ENCODE results near the gene GTF2H4. TPM values are rescaled to one million over a fixed set of nuclear protein-coding genes. Genes with fewer than 3 reads are reported as not detected.
A peak's percentile ranks its signal among the peaks of the same experiment; 100 is the strongest.

The GTF2H4 gene
- total and polyA plus RNA-seq, 10 of the 15 experiments (the other 5 are each of a cell fraction or from before 2014, with no cell fraction given) = 1.1 to 43.8 (median 18.9) TPM

DNA sequence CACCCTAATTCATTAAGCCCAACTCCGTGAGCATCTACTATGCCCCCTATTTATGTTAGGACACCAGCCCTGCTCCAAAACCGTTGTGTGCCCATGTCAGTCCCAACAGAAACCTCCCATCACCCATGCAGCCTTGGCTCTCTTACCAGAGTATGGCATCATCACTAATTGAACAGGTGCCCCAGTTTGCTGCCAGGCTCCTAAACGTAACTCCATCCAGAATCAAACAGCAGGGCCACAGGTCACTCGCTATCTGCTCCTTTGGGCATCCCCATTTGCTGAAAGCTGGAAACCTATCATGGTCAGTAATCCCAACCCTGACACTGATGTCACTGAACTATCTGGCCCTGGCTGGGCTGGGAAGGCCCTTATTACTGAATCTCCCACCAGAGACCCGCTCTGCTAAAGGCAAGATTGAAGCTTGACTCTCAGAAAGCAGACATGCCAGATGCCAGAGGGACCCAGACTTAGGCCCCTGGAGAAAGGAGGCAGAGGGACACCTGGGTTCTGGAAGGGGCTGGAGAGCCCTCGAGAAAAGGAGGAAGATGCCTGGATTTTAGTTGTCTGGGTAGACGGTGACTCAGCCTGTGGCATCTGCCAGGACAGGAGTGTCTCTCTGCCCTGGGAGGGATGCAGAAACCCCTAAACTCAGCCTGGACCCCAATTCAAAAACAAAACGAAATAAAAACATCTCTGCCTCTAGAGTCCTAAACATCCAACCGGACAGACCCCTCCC, 46.8 kb downstream of the GTF2H4 start:
- 55% methylated on average over 8 of the region's 9 CpGs for WGBS (ENCODE audit: insufficient coverage, insufficient replicate concordance, low lambda C conversion rate, missing lambda C conversion rate)
- H3K27ac ChIP-seq (ENCODE audit: control insufficient read depth, insufficient read depth) = no peak overlapping the region
- BruUV-seq (replicated peaks) = TSS peak; percentile 77
- ATAC-seq (no peak; the same call in 2 of the 3 replicates), DNase-seq (ENCODE audit: low read depth, low spot score) (no peak), FAIRE-seq (no peak)
- SMC1A ChIA-PET (ENCODE audit: uncharacterized antibody, unreplicated experiment) = interaction anchor here (1.4 kb wide), 1 partner anchor 39 kb away, joined by 6 read pairs; no protein-coding TSS in a partner anchor
- H3K4me2 ChIP-seq (ENCODE audit: control insufficient read depth, insufficient read depth) = peak overlapping the region; percentile 91
- H3K9ac ChIP-seq (ENCODE audit: control insufficient read depth, insufficient read depth, low read length) = peak overlapping the region; percentile 68
- intact Hi-C loops (cut with micrococcal nuclease; ENCODE audit: unreplicated experiment) (no loop called here), in situ Hi-C loops (cut with MboI) (no loop called here)
- peaks cover 2% of the 10 kb centered on the region; the same call in 2 of the 3 replicates for H3K9me3 ChIP-seq (replicated peaks; ENCODE audit: control insufficient read depth, insufficient read depth, low read length)
- H3K27me3 ChIP-seq (replicated peaks in 1 of 2; ENCODE audit: control insufficient read depth in 2 of 2, insufficient read depth in 2 of 2, low read length in 1 of 2) = no peaks in the 10 kb centered on the region; a peak in 1 of 4 replicates
- no peaks in the 10 kb centered on the region for H4K20me1 ChIP-seq (ENCODE audit: control insufficient read depth, insufficient read depth)
- H3K4me1 ChIP-seq (ENCODE audit: control insufficient read depth, insufficient read depth, low read length) = peaks cover 21% of the 10 kb centered on the region
- H3K36me3 ChIP-seq (ENCODE audit: control insufficient read depth in 2 of 2, insufficient read depth in 2 of 2, low read length in 1 of 2) = no peaks in the 10 kb centered on the region
- POLR2A ChIA-PET = interaction anchor here (0.9 kb wide), 1 partner anchor 39 kb away, joined by 3 read pairs; no protein-coding TSS in a partner anchor
- H2AFZ ChIP-seq (ENCODE audit: control insufficient read depth, low read depth, low read length) = peak overlapping the region; percentile 90
- no peaks in the 10 kb centered on the region for H3K79me2 ChIP-seq (ENCODE audit: control insufficient read depth, insufficient read depth, low read length)
- CTCF ChIA-PET = interaction anchor here (1.2 to 2.8 kb wide), 5 partner anchors 41 to 125 kb away, joined by 3 to 9 read pairs (median 3); partner anchors contain the start of gene VARS2
- peak overlapping the region; percentile 54; the same call in 1 of the 2 replicates for H3K4me3 ChIP-seq
- RAD21 ChIA-PET (ENCODE audit: unreplicated experiment) = interaction anchor here (0.6 to 1.4 kb wide), 6 partner anchors 27 to 488 kb away, joined by 3 to 4 read pairs (median 3); no protein-coding TSS in a partner anchor
- TF ChIP-seq EP300 (IDR thresholded peaks at IDR 0.05; ENCODE audit: borderline replicate concordance in 1 of 2, control insufficient read depth in 1 of 2, low read depth in 2 of 2, low read length in 2 of 2) = no peak
- no peak for TF ChIP-seq TAF1 (IDR thresholded peaks at IDR 0.05; ENCODE audit: borderline replicate concordance, low read depth, low read length)
- no peak for TF ChIP-seq HDAC2 (IDR thresholded peaks at IDR 0.05)
- TF ChIP-seq NFYB (IDR thresholded peaks at IDR 0.05; ENCODE audit: insufficient read depth, low read depth, low read length) = no peak
- no peak for TF ChIP-seq POLR2A (IDR thresholded peaks at IDR 0.05; ENCODE audit: low read depth, low read length)
- TF ChIP-seq, protein P1, sequence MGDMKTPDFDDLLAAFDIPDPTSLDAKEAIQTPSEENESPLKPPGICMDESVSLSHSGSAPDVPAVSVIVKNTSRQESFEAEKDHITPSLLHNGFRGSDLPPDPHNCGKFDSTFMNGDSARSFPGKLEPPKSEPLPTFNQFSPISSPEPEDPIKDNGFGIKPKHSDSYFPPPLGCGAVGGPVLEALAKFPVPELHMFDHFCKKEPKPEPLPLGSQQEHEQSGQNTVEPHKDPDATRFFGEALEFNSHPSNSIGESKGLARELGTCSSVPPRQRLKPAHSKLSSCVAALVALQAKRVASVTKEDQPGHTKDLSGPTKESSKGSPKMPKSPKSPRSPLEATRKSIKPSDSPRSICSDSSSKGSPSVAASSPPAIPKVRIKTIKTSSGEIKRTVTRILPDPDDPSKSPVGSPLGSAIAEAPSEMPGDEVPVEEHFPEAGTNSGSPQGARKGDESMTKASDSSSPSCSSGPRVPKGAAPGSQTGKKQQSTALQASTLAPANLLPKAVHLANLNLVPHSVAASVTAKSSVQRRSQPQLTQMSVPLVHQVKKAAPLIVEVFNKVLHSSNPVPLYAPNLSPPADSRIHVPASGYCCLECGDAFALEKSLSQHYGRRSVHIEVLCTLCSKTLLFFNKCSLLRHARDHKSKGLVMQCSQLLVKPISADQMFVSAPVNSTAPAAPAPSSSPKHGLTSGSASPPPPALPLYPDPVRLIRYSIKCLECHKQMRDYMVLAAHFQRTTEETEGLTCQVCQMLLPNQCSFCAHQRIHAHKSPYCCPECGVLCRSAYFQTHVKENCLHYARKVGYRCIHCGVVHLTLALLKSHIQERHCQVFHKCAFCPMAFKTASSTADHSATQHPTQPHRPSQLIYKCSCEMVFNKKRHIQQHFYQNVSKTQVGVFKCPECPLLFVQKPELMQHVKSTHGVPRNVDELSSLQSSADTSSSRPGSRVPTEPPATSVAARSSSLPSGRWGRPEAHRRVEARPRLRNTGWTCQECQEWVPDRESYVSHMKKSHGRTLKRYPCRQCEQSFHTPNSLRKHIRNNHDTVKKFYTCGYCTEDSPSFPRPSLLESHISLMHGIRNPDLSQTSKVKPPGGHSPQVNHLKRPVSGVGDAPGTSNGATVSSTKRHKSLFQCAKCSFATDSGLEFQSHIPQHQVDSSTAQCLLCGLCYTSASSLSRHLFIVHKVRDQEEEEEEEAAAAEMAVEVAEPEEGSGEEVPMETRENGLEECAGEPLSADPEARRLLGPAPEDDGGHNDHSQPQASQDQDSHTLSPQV (IDR thresholded peaks at IDR 0.05) = no peak
- TF ChIP-seq ZNF207 (IDR thresholded peaks at IDR 0.05; ENCODE audit: borderline replicate concordance) = no peak
- TF ChIP-seq CHD2 (IDR thresholded peaks at IDR 0.05; ENCODE audit: borderline replicate concordance, low read depth, low read length) = no peak
- TF ChIP-seq, protein P2, sequence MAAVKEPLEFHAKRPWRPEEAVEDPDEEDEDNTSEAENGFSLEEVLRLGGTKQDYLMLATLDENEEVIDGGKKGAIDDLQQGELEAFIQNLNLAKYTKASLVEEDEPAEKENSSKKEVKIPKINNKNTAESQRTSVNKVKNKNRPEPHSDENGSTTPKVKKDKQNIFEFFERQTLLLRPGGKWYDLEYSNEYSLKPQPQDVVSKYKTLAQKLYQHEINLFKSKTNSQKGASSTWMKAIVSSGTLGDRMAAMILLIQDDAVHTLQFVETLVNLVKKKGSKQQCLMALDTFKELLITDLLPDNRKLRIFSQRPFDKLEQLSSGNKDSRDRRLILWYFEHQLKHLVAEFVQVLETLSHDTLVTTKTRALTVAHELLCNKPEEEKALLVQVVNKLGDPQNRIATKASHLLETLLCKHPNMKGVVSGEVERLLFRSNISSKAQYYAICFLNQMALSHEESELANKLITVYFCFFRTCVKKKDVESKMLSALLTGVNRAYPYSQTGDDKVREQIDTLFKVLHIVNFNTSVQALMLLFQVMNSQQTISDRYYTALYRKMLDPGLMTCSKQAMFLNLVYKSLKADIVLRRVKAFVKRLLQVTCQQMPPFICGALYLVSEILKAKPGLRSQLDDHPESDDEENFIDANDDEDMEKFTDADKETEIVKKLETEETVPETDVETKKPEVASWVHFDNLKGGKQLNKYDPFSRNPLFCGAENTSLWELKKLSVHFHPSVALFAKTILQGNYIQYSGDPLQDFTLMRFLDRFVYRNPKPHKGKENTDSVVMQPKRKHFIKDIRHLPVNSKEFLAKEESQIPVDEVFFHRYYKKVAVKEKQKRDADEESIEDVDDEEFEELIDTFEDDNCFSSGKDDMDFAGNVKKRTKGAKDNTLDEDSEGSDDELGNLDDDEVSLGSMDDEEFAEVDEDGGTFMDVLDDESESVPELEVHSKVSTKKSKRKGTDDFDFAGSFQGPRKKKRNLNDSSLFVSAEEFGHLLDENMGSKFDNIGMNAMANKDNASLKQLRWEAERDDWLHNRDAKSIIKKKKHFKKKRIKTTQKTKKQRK (IDR thresholded peaks at IDR 0.05; ENCODE audit: low read depth, low read length) = no peak
- no peak for TF ChIP-seq IRF4 (IDR thresholded peaks at IDR 0.05; ENCODE audit: low read depth, low read length)
- no peak for TF ChIP-seq RCOR1 (conservative IDR thresholded peaks at IDR 0.05; ENCODE audit: low read depth, low read length)
- no peak for TF ChIP-seq ZNF384 (IDR thresholded peaks at IDR 0.05; ENCODE audit: borderline replicate concordance, low read depth, low read length)
- TF ChIP-seq SMC3 (IDR thresholded peaks at IDR 0.05; ENCODE audit: borderline replicate concordance, low read length) = no peak
- TF ChIP-seq SPI1 (IDR thresholded peaks at IDR 0.05; ENCODE audit: borderline replicate concordance, insufficient read depth, low read depth, low read length) = no peak
- no peak for TF ChIP-seq SP1 (IDR thresholded peaks at IDR 0.05; ENCODE audit: low read depth, low read length)
- TF ChIP-seq ZNF622 (IDR thresholded peaks at IDR 0.05) = no peak
- TF ChIP-seq MYB (IDR thresholded peaks at IDR 0.05; ENCODE audit: borderline replicate concordance, low read depth, low read length) = no peak
